Naive thymus-derived CD4-positive, alpha-beta T cell (primary cell): ENCODE data around the gene RNFT1. TPM values are rescaled to one million over a fixed set of nuclear protein-coding genes. Genes with fewer than 3 reads are reported as not detected.
A peak's percentile ranks its signal among the peaks of the same experiment; 100 is the strongest.

Experiments used
- ATAC-seq: fragments of 150-1000 bp; cut with Tn5 transposase; 2 replicates; pipeline ENCODE4 v1.10.0; 2021; ENCODE audit warnings: mild to moderate bottlenecking, moderate library complexity
- CTCF ChIA-PET: fragments of 350-600 bp; sonication (Branson Sonifier 250); formaldehyde crosslinking; loops from one replicate; lab custom pipeline; 2021; ENCODE audit warnings: antibody characterized with exemption; lab: Charles Lee
- POLR2A ChIA-PET: fragments of 350-600 bp; sonication (Branson Sonifier 250); formaldehyde crosslinking; loops from one replicate; lab custom pipeline; 2021; ENCODE audit warnings: antibody characterized with exemption, inconsistent platforms; lab: Charles Lee
- DNase-seq, 9 donors: peaks; one replicate each; pipeline versions ENCODE4 v3.0.0 to v3.0.0-alpha.2; 2020 to 2022; ENCODE audit warnings: mixed read lengths in 1 of 9
- H3K27ac ChIP-seq: one replicate; pipeline ENCODE4 v1.7.0; 2013; ENCODE audit warnings: mild to moderate bottlenecking, low read depth, low read length, moderate library complexity
- H3K27me3 ChIP-seq, 2 donors: one replicate each; pipeline ENCODE4 v1.7.0; 2013; ENCODE audit warnings: low read length in 2 of 2, mild to moderate bottlenecking in 2 of 2, moderate library complexity in 2 of 2; ENCODE audit not compliant: control insufficient read depth in 2 of 2, insufficient read depth in 2 of 2
- H3K36me3 ChIP-seq, 3 experiments: 1 replicate in 2 of 3; 2 replicates in 1 of 3; pipeline ENCODE4 v1.7.0; 2013; ENCODE audit warnings: low read length in 3 of 3, mild to moderate bottlenecking in 3 of 3, moderate library complexity in 1 of 3; ENCODE audit not compliant: insufficient read depth in 3 of 3, control insufficient read depth in 2 of 3
- H3K4me1 ChIP-seq, 2 donors: one replicate each; pipeline ENCODE4 v1.7.0; 2013; ENCODE audit warnings: low read length in 2 of 2, mild to moderate bottlenecking in 2 of 2, moderate library complexity in 1 of 2; ENCODE audit not compliant: control insufficient read depth in 2 of 2, insufficient read depth in 2 of 2
- H3K4me3 ChIP-seq: 2 replicates; pipeline ENCODE4 v1.7.0; 2013; ENCODE audit warnings: mild to moderate bottlenecking, low read length
- H3K9me3 ChIP-seq, 3 experiments: 1 replicate in 2 of 3; 2 replicates in 1 of 3; pipeline ENCODE4 v1.7.0; 2013; ENCODE audit warnings: low read length in 3 of 3; ENCODE audit not compliant: control insufficient read depth in 2 of 3
- H3K27ac Mint-ChIP-seq, 9 donors: one replicate each; pipeline ENCODE4 v1.8.0; 2020 to 2022; ENCODE audit warnings: mixed read lengths in 9 of 9, mild to moderate bottlenecking in 8 of 9, moderate library complexity in 5 of 9, inconsistent platforms in 2 of 9
- H3K27me3 Mint-ChIP-seq, 5 donors: one replicate each; pipeline ENCODE4 v1.8.0; 2021 to 2022; ENCODE audit warnings: mixed read lengths in 5 of 5, mild to moderate bottlenecking in 1 of 5
- H3K36me3 Mint-ChIP-seq, 5 donors: one replicate each; pipeline ENCODE4 v1.8.0; 2020 to 2022; ENCODE audit warnings: mixed read lengths in 5 of 5, mild to moderate bottlenecking in 3 of 5, inconsistent platforms in 1 of 5
- H3K4me1 Mint-ChIP-seq, 7 donors: one replicate each; pipeline ENCODE4 v1.8.0; 2020 to 2022; ENCODE audit warnings: mixed read lengths in 7 of 7, mild to moderate bottlenecking in 3 of 7, inconsistent platforms in 1 of 7
- H3K4me3 Mint-ChIP-seq, 10 donors: one replicate each; pipeline ENCODE4 v1.8.0; 2020 to 2022; ENCODE audit warnings: mild to moderate bottlenecking in 10 of 10, mixed read lengths in 10 of 10, moderate library complexity in 6 of 10, inconsistent platforms in 2 of 10
- H3K9me3 Mint-ChIP-seq, 11 donors: one replicate each; pipeline ENCODE4 v1.8.0; 2020 to 2022; ENCODE audit warnings: mixed read lengths in 11 of 11, mild to moderate bottlenecking in 4 of 11, inconsistent platforms in 1 of 11, moderate library complexity in 1 of 11
- intact Hi-C, 2 donors: fragments of 100-400 bp; cut with micrococcal nuclease; formaldehyde crosslinking; loops; one replicate each; pipeline ENCODE4 v1.15.1; 2023
- polyA plus RNA-seq, 2 donors: library from polyadenylated mRNA; unstranded; fragments of 300-500 nt; fragmentation: Illumina TruSeq; gene quantifications; one replicate each; pipeline ENCODE4 v1.2.3, GENCODE V29; 2021
- total RNA-seq, 6 experiments: library from RNA in 5 of 6; stranded (reverse) in 5 of 6; gene quantifications; 1 replicate in 5 of 6; 2 replicates in 1 of 6; pipeline ENCODE4 v1.2.3 and lab custom pipeline; 2021 to 2026

Gene RNFT1
- total and polyA plus RNA-seq, 7 experiments from 2014 or later: 22.8 to 45.8 (median 31.6) TPM

DNA sequence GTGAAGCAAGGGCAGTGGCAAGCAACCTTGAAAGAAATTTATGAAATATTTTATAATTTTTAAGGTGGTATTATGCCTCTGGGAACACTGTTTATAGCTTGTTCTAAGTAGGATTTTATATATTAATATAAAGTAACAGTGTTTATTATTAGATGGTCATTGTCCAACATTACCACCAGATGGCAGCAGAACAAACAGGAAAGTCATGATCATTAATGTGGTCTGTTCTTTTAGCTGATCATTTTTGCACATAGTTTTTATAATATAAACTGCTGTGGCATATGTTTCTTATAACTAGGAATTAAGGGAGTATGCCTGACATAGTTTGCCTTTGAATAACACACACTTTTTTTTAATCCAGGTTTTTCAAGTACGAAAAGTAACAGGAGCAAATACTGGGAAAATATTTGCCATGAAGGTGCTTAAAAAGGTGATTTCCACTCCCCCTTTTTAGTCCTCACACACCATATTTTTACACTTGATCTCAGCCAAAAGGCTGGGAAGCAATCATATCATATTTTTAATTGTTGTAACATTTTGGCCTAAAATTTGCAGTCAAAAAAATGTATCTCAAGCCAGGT lies 50.2 kb downstream of the RNFT1 start:
- peaks cover 0 to 6% (median 3%) of the 10 kb centered on the region in 7 donors for H3K4me1 Mint-ChIP-seq
- Histone ChIP-seq H3K9me3 (no peaks in the 10 kb centered on the region), H3K4me3 (no peak overlapping the region), H3K36me3 (peaks cover 3 to 68% (median 19%) of the 10 kb centered on the region in 3 experiments), H3K4me1 (no peaks in the 10 kb centered on the region), H3K27me3 (no peaks in the 10 kb centered on the region), H3K27ac (no peak overlapping the region)
- ChIA-PET POLR2A (no interaction called here), CTCF (interaction anchor here (0.6 to 1.2 kb wide), 5 partner anchors 21 to 162 kb away, joined by 3 to 4 read pairs (median 4); partner anchors contain the start of genes RPS6KB1 and TUBD1)
- H3K36me3 Mint-ChIP-seq: peaks cover under 1 to 31% (median 16%) of the 10 kb centered on the region in 5 donors
- DNase-seq (peak in 7 of 9 donors; percentile 12 to 55 (median 44)), ATAC-seq (peak; percentile 79)
- no peak overlapping the region for H3K27ac Mint-ChIP-seq
- no peaks in the 10 kb centered on the region for H3K9me3 Mint-ChIP-seq
- intact Hi-C loops: loop anchor here (1.0 to 10.0 kb wide), 3 partner anchors 123 to 190 kb away; no protein-coding TSS in a partner anchor
- H3K4me3 Mint-ChIP-seq: no peak overlapping the region
- H3K27me3 Mint-ChIP-seq: no peaks in the 10 kb centered on the region

DNA sequence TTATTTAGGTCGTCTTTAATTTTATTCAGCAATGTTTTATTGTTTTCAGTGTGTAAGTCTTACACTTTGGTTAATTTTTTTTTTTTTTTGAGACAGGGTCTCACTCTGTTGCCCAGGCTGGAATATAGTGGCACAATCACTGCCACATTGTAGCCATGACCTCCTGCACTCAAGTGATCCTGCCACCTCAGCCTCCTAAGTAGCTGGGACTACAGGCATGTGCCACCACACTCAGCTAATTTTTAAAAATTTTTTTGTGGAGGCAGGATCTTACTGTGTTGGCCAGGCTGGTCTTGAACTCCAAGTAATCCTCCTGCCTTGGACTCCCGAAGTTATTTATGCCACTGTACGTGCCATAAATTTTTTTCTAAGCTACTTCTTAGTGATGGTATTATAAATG lies 57.1 kb downstream of the RNFT1 start:
- H3K27me3 Mint-ChIP-seq: no peaks in the 10 kb centered on the region
- no peaks in the 10 kb centered on the region for H3K9me3 ChIP-seq
- POLR2A ChIA-PET: no interaction called here
- no peak overlapping the region for H3K4me3 Mint-ChIP-seq
- no peak for ATAC-seq
- H3K36me3 ChIP-seq: peaks cover 0 to 20% (median under 1%) of the 10 kb centered on the region in 3 experiments
- DNase-seq: no peak
- peaks cover 0 to 4% of the 10 kb centered on the region in 2 donors for H3K4me1 ChIP-seq
- CTCF ChIA-PET: no interaction called here
- no peak overlapping the region for H3K27ac Mint-ChIP-seq
- no peak overlapping the region for H3K27ac ChIP-seq
- intact Hi-C loops: no loop called here
- no peaks in the 10 kb centered on the region for H3K9me3 Mint-ChIP-seq
- H3K4me1 Mint-ChIP-seq: peaks cover 10 to 28% (median 23%) of the 10 kb centered on the region in 7 donors
- no peak overlapping the region for H3K4me3 ChIP-seq
- H3K36me3 Mint-ChIP-seq: peaks cover 0 to 9% (median 4%) of the 10 kb centered on the region in 5 donors
- no peaks in the 10 kb centered on the region for H3K27me3 ChIP-seq

DNA sequence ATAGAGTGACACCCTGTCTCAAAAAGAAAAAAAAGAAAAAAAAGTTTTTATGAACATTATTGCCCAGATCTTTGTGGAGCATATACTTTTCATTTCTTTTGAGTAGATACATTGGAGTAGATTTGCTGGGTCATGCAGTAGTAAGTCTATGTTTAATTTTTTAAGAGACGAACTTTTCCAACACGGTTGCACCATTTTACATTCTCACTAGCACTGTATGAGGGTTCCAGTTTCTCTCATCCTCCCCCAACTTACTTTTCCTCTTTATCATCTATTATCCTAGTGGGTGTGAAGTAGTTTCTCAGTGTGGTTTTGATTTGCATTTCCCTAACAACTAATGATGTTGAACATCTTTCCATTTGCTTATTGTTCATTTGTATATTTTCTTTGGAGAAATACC lies 61.1 kb downstream of the RNFT1 start:
- Mint-ChIP-seq H3K4me1 (peaks cover 10 to 46% (median 37%) of the 10 kb centered on the region in 7 donors), H3K4me3 (peak overlapping the region in 2 of 10 donors; percentile 14 to 20), H3K36me3 (peaks cover 0 to 7% (median 0%) of the 10 kb centered on the region in 5 donors), H3K27me3 (no peaks in the 10 kb centered on the region), H3K27ac (peak overlapping the region in 5 of 9 donors; percentile 25 to 69 (median 32)), H3K9me3 (no peaks in the 10 kb centered on the region)
- no peak for ATAC-seq
- no peak for DNase-seq
- no peak overlapping the region for H3K27ac ChIP-seq
- ChIA-PET POLR2A (interaction anchor here (1.3 kb wide), 1 partner anchor 10 kb away, joined by 8 read pairs; the partner anchor contains the start of genes RPS6KB1 and TUBD1), CTCF (no interaction called here)
- H3K4me1 ChIP-seq: peaks cover 0 to 9% of the 10 kb centered on the region in 2 donors
- H3K36me3 ChIP-seq: peaks cover 0 to 9% (median 0%) of the 10 kb centered on the region in 3 experiments
- no peaks in the 10 kb centered on the region for H3K9me3 ChIP-seq
- H3K27me3 ChIP-seq: no peaks in the 10 kb centered on the region
- no peak overlapping the region for H3K4me3 ChIP-seq
- intact Hi-C loops: no loop called here

Other genes starting within 250 kb of the RNFT1 start
- gene TUBD1, start 71.8 kb downstream of the RNFT1 start, total RNA-seq: 10 to 100 TPM in 4 of 5 experiments, 1 to 10 TPM in 1; 8.2 to 42.1 (median 14.3) TPM
- 10 to 100 TPM; 25.5 to 31.9 TPM for gene TUBD1, start 71.8 kb downstream of the RNFT1 start, polyA plus RNA-seq
- 100 to 1,000 TPM in 1 of 5 experiments, 10 to 100 TPM in 4; 62.0 to 107 (median 71.5) TPM for gene RPS6KB1, start 71.6 kb downstream of the RNFT1 start, total RNA-seq
- 10 to 100 TPM; 27.3 to 34.3 TPM for gene RPS6KB1, start 71.6 kb downstream of the RNFT1 start, polyA plus RNA-seq
- 10 to 100 TPM; 16.9 to 34.7 (median 19.1) TPM for gene HEATR6, start 114.2 kb upstream of the RNFT1 start, total RNA-seq
- 10 to 100 TPM; 10.3 to 10.6 TPM for gene HEATR6, start 114.2 kb upstream of the RNFT1 start, polyA plus RNA-seq
- gene CA4, start 185.2 kb upstream of the RNFT1 start, total RNA-seq: not detected
- gene CA4, start 185.2 kb upstream of the RNFT1 start, polyA plus RNA-seq: not detected